ENCODE measurements around the gene USP27X. TPM values are rescaled to one million over a fixed set of nuclear protein-coding genes. Genes with fewer than 3 reads are reported as not detected.
A peak's percentile ranks its signal among the peaks of the same experiment; 100 is the strongest.

USP27X gene
- total RNA-seq, 3 donors from 2014 or later: 2.2 to 4.7 (median 2.3) TPM

- DNase-seq (ENCODE audit: low spot score in 2 of 2): no peak
- no peak overlapping the region for H3K4me3 ChIP-seq
- no peak overlapping the region for H3K27ac ChIP-seq
- H3K4me1 ChIP-seq: no peaks in the 10 kb centered on the region
- H3K36me3 ChIP-seq: no peaks in the 10 kb centered on the region
- intact Hi-C loops (cut with DNase I; ENCODE audit: low total_unique reads): no loop called here
- peaks cover 0 to 41% of the 10 kb centered on the region in 2 donors for H3K27me3 ChIP-seq
- no peaks in the 10 kb centered on the region for H3K9me3 ChIP-seq
- TF ChIP-seq POLR2A (IDR thresholded peaks at IDR 0.05) (no peak), CTCF (IDR thresholded peaks at IDR 0.05) (no peak), POLR2AphosphoS5 (IDR thresholded peaks at IDR 0.05) (no peak)
Observed at GRCh38 chrX:49868739-49869138, 10.5 kb upstream of the USP27X start.

- DNase-seq (ENCODE audit: low spot score in 2 of 2): no peak
- Histone ChIP-seq H3K4me3 (no peak overlapping the region), H3K9me3 (no peaks in the 10 kb centered on the region), H3K4me1 (no peaks in the 10 kb centered on the region), H3K27ac (no peak overlapping the region), H3K27me3 (peaks cover 0 to 56% of the 10 kb centered on the region in 2 donors), H3K36me3 (no peaks in the 10 kb centered on the region)
- peak in 1 of 3 donors; percentile 42 for TF ChIP-seq CTCF (IDR thresholded peaks at IDR 0.05)
- no peak for TF ChIP-seq POLR2A (IDR thresholded peaks at IDR 0.05)
- intact Hi-C loops (cut with DNase I; ENCODE audit: low total_unique reads): no loop called here
Observed at GRCh38 chrX:49876750-49877149, 2.5 kb upstream of the USP27X start.

- H3K9me3 ChIP-seq: no peaks in the 10 kb centered on the region
- no peaks in the 10 kb centered on the region for H3K4me1 ChIP-seq
- DNase-seq (ENCODE audit: low spot score in 2 of 2): no peak
- intact Hi-C loops (cut with DNase I; ENCODE audit: low total_unique reads): no loop called here
- H3K27me3 ChIP-seq: peaks cover 0 to 49% of the 10 kb centered on the region in 2 donors
- H3K27ac ChIP-seq: peak overlapping the region; percentile 79 to 90
- H3K4me3 ChIP-seq: no peak overlapping the region
- no peak for TF ChIP-seq POLR2A (IDR thresholded peaks at IDR 0.05)
- no peak for TF ChIP-seq CTCF (IDR thresholded peaks at IDR 0.05)
- TF ChIP-seq POLR2AphosphoS5 (IDR thresholded peaks at IDR 0.05): no peak
- H3K36me3 ChIP-seq: no peaks in the 10 kb centered on the region
Observed at GRCh38 chrX:49877397-49878101, 1.7 kb upstream of the USP27X start.

- no peak for DNase-seq (ENCODE audit: low spot score in 2 of 2)
- intact Hi-C loops (cut with DNase I; ENCODE audit: low total_unique reads): no loop called here
- Histone ChIP-seq H3K27me3 (peaks cover 0 to 47% of the 10 kb centered on the region in 2 donors), H3K9me3 (no peaks in the 10 kb centered on the region), H3K4me3 (peak overlapping the region; percentile 63 to 74 (median 63)), H3K27ac (peak overlapping the region; percentile 79 to 90), H3K4me1 (no peaks in the 10 kb centered on the region), H3K36me3 (no peaks in the 10 kb centered on the region)
- TF ChIP-seq POLR2A (IDR thresholded peaks at IDR 0.05) (no peak), POLR2AphosphoS5 (IDR thresholded peaks at IDR 0.05) (no peak), CTCF (IDR thresholded peaks at IDR 0.05) (no peak)
Observed at GRCh38 chrX:49878128-49878833, 1.0 kb upstream of the USP27X start.

GRCh38 chrX:49879656-49880277 lies 483 bp downstream of the USP27X start:
- Histone ChIP-seq H3K36me3 (no peaks in the 10 kb centered on the region), H3K9me3 (no peaks in the 10 kb centered on the region), H3K27ac (peak overlapping the region; percentile 79 to 90), H3K4me1 (no peaks in the 10 kb centered on the region), H3K27me3 (peaks cover 0 to 52% of the 10 kb centered on the region in 2 donors), H3K4me3 (peak overlapping the region; percentile 63 to 74 (median 63))
- TF ChIP-seq POLR2A (IDR thresholded peaks at IDR 0.05): no peak
- TF ChIP-seq POLR2AphosphoS5 (IDR thresholded peaks at IDR 0.05): no peak
- TF ChIP-seq CTCF (IDR thresholded peaks at IDR 0.05): no peak
- intact Hi-C loops (cut with DNase I; ENCODE audit: low total_unique reads): no loop called here
- DNase-seq (ENCODE audit: low spot score in 2 of 2): no peak
